ENCODE measurements around the gene ZNF462. TPM values are rescaled to one million over a fixed set of nuclear protein-coding genes. Genes with fewer than 3 reads are reported as not detected.

The ZNF462 gene
- total RNA-seq, 4 donors from 2014 or later, result 24.5 to 38.6 (median 34.6) TPM

DNA sequence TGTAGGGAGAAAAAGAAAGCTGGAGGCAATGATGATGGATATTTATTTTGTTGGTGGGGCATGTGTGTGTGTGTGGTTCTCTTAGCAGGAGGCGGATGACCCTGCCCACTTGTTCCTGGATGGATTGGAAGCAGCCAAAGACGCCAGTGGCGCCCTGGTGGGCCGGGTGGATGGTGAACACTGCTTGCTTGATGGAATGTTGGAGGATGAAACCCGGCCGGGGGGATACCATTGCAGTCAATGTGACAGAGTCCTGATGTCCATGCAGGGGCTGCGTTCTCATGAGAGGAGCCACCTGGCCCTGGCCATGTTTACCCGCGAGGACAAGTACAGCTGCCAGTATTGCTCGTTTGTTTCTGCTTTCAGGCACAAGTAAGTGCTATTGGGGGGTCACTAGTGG is 69.2 kb downstream of the ZNF462 start:
- H3K36me3 ChIP-seq, result peaks cover 7 to 81% (median 53%) of the 10 kb centered on the region in 4 donors
- TF ChIP-seq EP300 (IDR thresholded peaks at IDR 0.05) (no peak), POLR2AphosphoS5 (IDR thresholded peaks at IDR 0.05) (no peak), POLR2A (IDR thresholded peaks at IDR 0.05; ENCODE audit: low read depth) (no peak)
- H3K27ac ChIP-seq (replicated peaks in 1 of 4), result no peak overlapping the region
- 95% methylated on average over 10 of the region's 10 CpGs for WGBS
- H3K9me3 ChIP-seq, result no peaks in the 10 kb centered on the region
- intact Hi-C loops (cut with DNase I), result no loop called here
- no peak overlapping the region for H3K4me3 ChIP-seq
- H3K4me1 ChIP-seq, result peaks cover 15 to 26% (median 20%) of the 10 kb centered on the region in 4 donors
- no peaks in the 10 kb centered on the region for H3K27me3 ChIP-seq
- DNase-seq (ENCODE audit: extremely low spot score), result no peak

GRCh38 chr9:106932675-106933074 is 69.7 kb downstream of the ZNF462 start:
- no peaks in the 10 kb centered on the region for H3K9me3 ChIP-seq
- intact Hi-C loops (cut with DNase I), result no loop called here
- H3K4me1 ChIP-seq, result peaks cover 15 to 26% (median 20%) of the 10 kb centered on the region in 4 donors
- peaks cover 7 to 77% (median 48%) of the 10 kb centered on the region in 4 donors for H3K36me3 ChIP-seq
- DNase-seq (ENCODE audit: extremely low spot score), result no peak
- no peak overlapping the region for H3K27ac ChIP-seq (replicated peaks in 1 of 4)
- TF ChIP-seq CTCF (IDR thresholded peaks at IDR 0.05) (no peak), POLR2AphosphoS5 (IDR thresholded peaks at IDR 0.05) (no peak), POLR2A (IDR thresholded peaks at IDR 0.05; ENCODE audit: low read depth) (no peak), EP300 (IDR thresholded peaks at IDR 0.05) (no peak)
- 86% methylated on average over 3 of the region's 3 CpGs for WGBS
- H3K4me3 ChIP-seq, result no peak overlapping the region
- H3K27me3 ChIP-seq, result no peaks in the 10 kb centered on the region

DNA sequence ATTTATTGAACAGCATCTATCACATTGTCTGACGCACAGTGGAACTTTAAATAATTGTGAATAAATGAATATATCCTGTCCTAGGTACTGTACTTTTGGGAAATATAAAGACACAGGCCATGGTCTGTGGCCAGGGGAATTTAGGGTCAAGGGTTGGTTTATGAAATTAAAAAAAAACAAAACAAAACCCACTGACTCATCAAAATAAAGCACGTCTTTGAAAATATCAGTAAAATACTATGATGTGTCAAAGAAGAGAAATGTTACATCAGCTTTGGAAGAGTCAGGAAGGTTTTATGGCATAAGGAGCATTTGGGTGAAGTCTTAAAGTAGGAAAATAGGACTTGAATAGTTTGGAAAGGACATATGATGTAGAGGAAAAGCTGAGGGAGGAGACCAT is 70.5 kb downstream of the ZNF462 start:
- WGBS, result 91% methylated on average over 2 of the region's 2 CpGs
- no peaks in the 10 kb centered on the region for H3K27me3 ChIP-seq
- peaks cover 15 to 26% (median 20%) of the 10 kb centered on the region in 4 donors for H3K4me1 ChIP-seq
- TF ChIP-seq POLR2A (IDR thresholded peaks at IDR 0.05; ENCODE audit: low read depth) (no peak), EP300 (IDR thresholded peaks at IDR 0.05) (no peak), POLR2AphosphoS5 (IDR thresholded peaks at IDR 0.05) (no peak), CTCF (IDR thresholded peaks at IDR 0.05) (no peak)
- intact Hi-C loops (cut with DNase I), result no loop called here
- no peak overlapping the region for H3K27ac ChIP-seq (replicated peaks in 1 of 4)
- DNase-seq (ENCODE audit: extremely low spot score), result no peak
- H3K9me3 ChIP-seq, result no peaks in the 10 kb centered on the region
- H3K36me3 ChIP-seq, result peaks cover 7 to 72% (median 43%) of the 10 kb centered on the region in 4 donors
- H3K4me3 ChIP-seq, result no peak overlapping the region

DNA sequence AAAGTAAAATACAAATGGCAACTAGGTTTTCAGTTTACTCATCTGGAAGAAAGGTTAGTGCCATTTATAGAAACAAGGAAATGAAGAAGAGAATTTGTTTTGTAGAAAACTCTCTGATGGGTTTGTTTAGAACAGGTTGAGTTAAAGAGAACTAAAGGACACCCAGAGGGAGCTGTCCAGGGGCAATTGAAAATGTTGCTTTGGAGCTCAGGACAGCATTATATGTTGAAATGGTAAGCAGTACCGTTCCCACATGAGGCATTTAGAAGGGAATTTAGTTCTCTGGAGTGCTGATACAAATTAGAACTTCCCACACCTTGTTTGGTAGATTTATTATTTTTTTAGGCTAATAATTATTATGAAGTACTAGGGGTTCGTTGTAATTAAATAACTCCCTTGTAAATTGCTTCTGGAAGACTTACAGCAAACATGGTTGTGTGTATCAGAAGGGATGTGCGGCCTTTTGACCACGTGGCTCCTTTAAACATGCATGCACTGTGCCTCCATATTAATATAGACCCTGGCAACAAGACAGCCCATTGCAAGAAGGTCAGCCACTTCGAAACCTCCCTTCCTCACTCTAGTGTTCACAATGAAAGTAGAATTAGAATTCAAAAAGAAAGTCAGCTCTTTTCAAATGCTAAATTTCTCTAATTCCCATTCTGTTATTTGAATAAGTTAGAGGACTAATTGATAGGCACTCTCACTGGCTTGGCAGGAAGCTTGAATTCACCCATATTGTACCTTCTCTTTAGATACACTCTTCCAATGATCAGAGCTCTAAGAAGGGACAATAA is 71.7 kb downstream of the ZNF462 start:
- intact Hi-C loops (cut with DNase I), result no loop called here
- TF ChIP-seq POLR2AphosphoS5 (IDR thresholded peaks at IDR 0.05) (no peak), CTCF (IDR thresholded peaks at IDR 0.05) (no peak), EP300 (IDR thresholded peaks at IDR 0.05) (no peak), POLR2A (IDR thresholded peaks at IDR 0.05; ENCODE audit: low read depth) (no peak)
- no peaks in the 10 kb centered on the region for H3K9me3 ChIP-seq
- DNase-seq (ENCODE audit: extremely low spot score), result no peak
- WGBS, result 82% methylated on average over 5 of the region's 5 CpGs
- H3K27me3 ChIP-seq, result no peaks in the 10 kb centered on the region
- H3K4me1 ChIP-seq, result peaks cover 7 to 15% (median 10%) of the 10 kb centered on the region in 4 donors
- H3K36me3 ChIP-seq, result peaks cover 16 to 80% (median 44%) of the 10 kb centered on the region in 4 donors
- H3K4me3 ChIP-seq, result no peak overlapping the region
- no peak overlapping the region for H3K27ac ChIP-seq (replicated peaks in 1 of 4)

DNA sequence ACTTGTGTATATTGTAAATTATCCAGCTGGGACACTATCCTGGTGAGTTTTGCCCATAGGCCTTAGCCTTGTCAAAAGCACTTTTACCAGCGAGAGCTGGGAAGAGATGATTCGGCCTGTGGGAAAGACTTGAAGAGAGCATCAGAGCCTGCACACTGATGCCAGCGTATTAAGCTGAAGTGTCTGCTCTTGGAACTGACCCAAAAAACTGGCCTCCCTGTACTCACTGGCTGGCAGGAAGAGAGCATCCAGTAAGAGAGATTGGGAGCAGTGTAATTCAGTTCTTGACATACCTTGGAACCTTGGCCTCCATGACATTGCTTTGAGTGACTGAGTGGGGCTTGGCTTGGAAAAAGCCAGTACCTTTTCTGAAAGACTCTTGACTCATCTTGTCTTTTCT is 73.7 kb downstream of the ZNF462 start:
- no peaks in the 10 kb centered on the region for H3K27me3 ChIP-seq
- no peak overlapping the region for H3K4me3 ChIP-seq
- H3K27ac ChIP-seq (replicated peaks in 1 of 4), result no peak overlapping the region
- WGBS, result 87% methylated on average over 3 of the region's 3 CpGs
- TF ChIP-seq POLR2A (IDR thresholded peaks at IDR 0.05; ENCODE audit: low read depth) (no peak), CTCF (IDR thresholded peaks at IDR 0.05) (no peak), POLR2AphosphoS5 (IDR thresholded peaks at IDR 0.05) (no peak), EP300 (IDR thresholded peaks at IDR 0.05) (no peak)
- peaks cover 18 to 82% (median 48%) of the 10 kb centered on the region in 4 donors for H3K36me3 ChIP-seq
- DNase-seq (ENCODE audit: extremely low spot score), result peak; percentile 29
- no peaks in the 10 kb centered on the region for H3K9me3 ChIP-seq
- peaks cover 0 to 8% (median 3%) of the 10 kb centered on the region in 4 donors for H3K4me1 ChIP-seq
- intact Hi-C loops (cut with DNase I), result no loop called here

Measured in esophagus muscularis mucosa (tissue), 4 donors.